MM.1S (cell line): ENCODE results near the gene BEAN1.

Experiments
- DNase-seq: peaks from one replicate; pipeline ENCODE4 v3.0.0-alpha.2; 2015
- H2AFZ ChIP-seq: fragments of 300-600 bp; sonication (generic); 2 replicates; pipeline ENCODE4 v1.6.0; 2016; ENCODE audit warnings: antibody characterized with exemption, low read length
- H3F3A ChIP-seq: fragments of 300-600 bp; sonication (generic); 2 replicates; pipeline ENCODE4 v1.6.1; 2016; ENCODE audit warnings: mild to moderate bottlenecking, antibody characterized with exemption, low read length, moderate library complexity, mixed read lengths; ENCODE audit not compliant: insufficient read depth
- H3K27ac ChIP-seq: fragments of 300-600 bp; sonication (generic); 2 replicates; pipeline ENCODE4 v1.5.1; 2016; ENCODE audit warnings: mild to moderate bottlenecking, low read length
- H3K27me3 ChIP-seq: fragments of 300-600 bp; sonication (generic); replicated peaks from 2 replicates; pipeline ENCODE4 v1.6.0; 2016; ENCODE audit warnings: low read length; ENCODE audit not compliant: insufficient read depth
- H3K36me3 ChIP-seq: fragments of 300-600 bp; sonication (generic); replicated peaks from 2 replicates; pipeline ENCODE4 v1.6.1; 2016; ENCODE audit warnings: mild to moderate bottlenecking, low read length, mixed read lengths; ENCODE audit not compliant: insufficient read depth
- H3K4me1 ChIP-seq: fragments of 300-600 bp; sonication (generic); 2 replicates; pipeline ENCODE4 v1.6.1; 2016; ENCODE audit warnings: low read length, mixed read lengths
- H3K4me2 ChIP-seq: fragments of 300-600 bp; sonication (generic); 2 replicates; pipeline ENCODE4 v1.6.0; 2016; ENCODE audit warnings: low read depth, low read length
- H3K4me3 ChIP-seq: fragments of 300-600 bp; sonication (generic); 2 replicates; pipeline ENCODE4 v1.5.1; 2016; ENCODE audit warnings: low read length, mixed read lengths
- H3K79me2 ChIP-seq: fragments of 300-600 bp; sonication (generic); 2 replicates; pipeline ENCODE4 v1.6.1; 2016; ENCODE audit warnings: mixed run types, low read length, mixed read lengths
- H3K9ac ChIP-seq: fragments of 300-600 bp; sonication (generic); 2 replicates; pipeline ENCODE4 v1.6.1; 2016; ENCODE audit warnings: low read length, mixed read lengths
- H3K9me2 ChIP-seq: fragments of 300-600 bp; sonication (generic); replicated peaks from 2 replicates; pipeline ENCODE4 v1.6.1; 2016; ENCODE audit warnings: mild to moderate bottlenecking, low read length, mixed read lengths; ENCODE audit not compliant: insufficient read depth
- H3K9me3 ChIP-seq: fragments of 300-600 bp; sonication (generic); replicated peaks from 2 replicates; pipeline ENCODE4 v1.6.1; 2016; ENCODE audit warnings: mild to moderate bottlenecking, low read length, mixed read lengths; ENCODE audit not compliant: insufficient read depth
- H4K20me1 ChIP-seq: fragments of 300-600 bp; sonication (generic); 2 replicates; pipeline ENCODE4 v1.6.1; 2016; ENCODE audit warnings: mild to moderate bottlenecking, low read length, moderate library complexity, mixed read lengths; ENCODE audit not compliant: insufficient read depth
- CTCF ChIP-seq: fragments of 300-600 bp; sonication (generic); IDR thresholded peaks from 2 replicates; pipeline ENCODE4 v1.5.1; 2016; ENCODE audit warnings: antibody characterized with exemption, low read length, mixed read lengths
- EZH2 ChIP-seq: fragments of 300-600 bp; sonication (generic); optimal IDR thresholded peaks from 2 replicates; pipeline ENCODE3; 2017; ENCODE audit warnings: low read depth, mild to moderate bottlenecking, antibody characterized with exemption, low read length, mixed read lengths
- EZH2phosphoT487 ChIP-seq: fragments of 300-600 bp; sonication (generic); IDR thresholded peaks from 2 replicates; pipeline ENCODE4 v1.6.1; 2018; ENCODE audit warnings: antibody characterized with exemption, low read length

The BEAN1 gene

DNA sequence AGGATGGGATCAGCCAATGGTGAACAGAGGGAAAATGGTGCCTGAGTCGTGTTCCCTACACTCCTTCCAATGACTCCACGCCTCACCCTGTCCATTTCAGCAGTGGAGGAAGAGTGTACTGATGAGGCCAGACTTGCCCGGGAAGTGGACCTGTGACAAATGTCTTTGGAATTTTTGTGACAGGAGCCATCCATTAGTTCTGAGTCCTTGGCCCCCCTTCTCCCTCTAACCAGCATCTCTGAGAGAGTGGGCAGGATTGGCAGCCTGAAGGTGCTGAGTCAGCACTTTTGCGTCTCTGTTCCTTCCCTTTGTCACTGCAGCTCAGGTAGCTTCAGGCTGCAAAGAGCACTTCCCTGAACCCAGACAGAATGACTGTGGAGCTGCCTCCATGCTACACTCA lies 30.8 kb downstream of the BEAN1 start:
- Histone ChIP-seq H3F3A (no peaks in the 10 kb centered on the region), H3K36me3 (no peaks in the 10 kb centered on the region), H3K27me3 (no peaks in the 10 kb centered on the region), H3K4me2 (no peak overlapping the region), H3K4me3 (no peak overlapping the region), H2AFZ (no peak overlapping the region), H3K9ac (no peak overlapping the region), H3K9me3 (no peaks in the 10 kb centered on the region), H3K4me1 (no peaks in the 10 kb centered on the region), H4K20me1 (no peaks in the 10 kb centered on the region), H3K79me2 (no peaks in the 10 kb centered on the region), H3K9me2 (no peaks in the 10 kb centered on the region), H3K27ac (no peak overlapping the region)
- no peak for DNase-seq
- TF ChIP-seq EZH2phosphoT487 (no peak), CTCF (no peak), EZH2 (no peak)

- no peak overlapping the region for H3K27ac ChIP-seq
- H3K4me3 ChIP-seq, result no peak overlapping the region
- no peak overlapping the region for H3K9ac ChIP-seq
- H3K4me1 ChIP-seq, result no peaks in the 10 kb centered on the region
- H3K27me3 ChIP-seq, result no peaks in the 10 kb centered on the region
- H3K79me2 ChIP-seq, result no peaks in the 10 kb centered on the region
- H3K36me3 ChIP-seq, result no peaks in the 10 kb centered on the region
- H3K9me3 ChIP-seq, result no peaks in the 10 kb centered on the region
- H4K20me1 ChIP-seq, result no peaks in the 10 kb centered on the region
- H3K9me2 ChIP-seq, result no peaks in the 10 kb centered on the region
- no peak for DNase-seq
- no peaks in the 10 kb centered on the region for H3F3A ChIP-seq
- H2AFZ ChIP-seq, result no peak overlapping the region
- TF ChIP-seq EZH2 (no peak), CTCF (no peak), EZH2phosphoT487 (no peak)
- no peak overlapping the region for H3K4me2 ChIP-seq
Measured at GRCh38 chr16:66458292-66458691, 31.2 kb downstream of the BEAN1 start.

DNA sequence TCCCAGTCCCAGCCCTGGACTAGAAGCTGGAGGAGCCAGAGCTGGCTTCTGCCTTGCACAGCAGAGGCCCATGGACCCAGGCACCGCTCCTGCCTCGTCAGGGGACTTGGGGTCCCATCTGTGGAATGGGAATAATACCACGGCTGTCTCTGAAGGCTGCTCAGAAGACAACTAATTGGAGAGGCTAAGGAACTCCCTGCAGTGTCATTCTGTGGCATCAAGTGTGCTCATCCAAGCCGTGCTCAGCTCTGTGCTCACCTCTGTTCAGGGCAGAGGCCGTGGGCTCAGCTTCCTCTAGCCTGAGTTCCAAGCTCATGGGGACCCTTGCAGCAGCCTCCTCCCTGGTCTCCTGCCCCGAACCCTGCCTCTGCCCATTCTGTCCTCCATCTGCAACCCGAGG lies 31.8 kb downstream of the BEAN1 start:
- Histone ChIP-seq H3K9me2 (no peaks in the 10 kb centered on the region), H3F3A (no peaks in the 10 kb centered on the region), H3K4me3 (no peak overlapping the region), H3K4me1 (no peaks in the 10 kb centered on the region), H3K9me3 (no peaks in the 10 kb centered on the region), H3K27me3 (no peaks in the 10 kb centered on the region), H3K4me2 (no peak overlapping the region), H3K36me3 (no peaks in the 10 kb centered on the region), H2AFZ (no peak overlapping the region), H4K20me1 (no peaks in the 10 kb centered on the region), H3K27ac (no peak overlapping the region), H3K9ac (no peak overlapping the region), H3K79me2 (no peaks in the 10 kb centered on the region)
- TF ChIP-seq EZH2phosphoT487 (no peak), EZH2 (no peak), CTCF (no peak)
- DNase-seq, result no peak

DNA sequence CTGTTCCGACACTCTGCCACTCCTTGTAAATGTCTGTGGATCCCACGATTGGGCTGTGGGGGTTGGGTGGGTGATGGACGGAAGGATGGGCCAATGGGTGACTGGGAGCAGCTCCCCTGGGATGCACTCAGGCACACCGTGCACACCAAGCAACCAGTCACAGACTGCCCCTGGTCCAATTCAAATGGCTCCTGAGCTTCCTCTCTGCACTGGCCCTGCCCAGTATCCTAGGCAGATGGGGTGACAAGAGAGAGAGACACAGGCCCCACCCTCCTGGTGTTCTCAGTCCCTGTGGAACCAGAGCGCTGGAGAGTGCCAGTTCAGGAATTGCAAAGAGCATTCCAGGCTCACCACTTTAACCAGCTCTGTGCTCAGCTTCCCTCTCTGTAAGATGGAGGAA lies 32.8 kb downstream of the BEAN1 start:
- Histone ChIP-seq H4K20me1 (no peaks in the 10 kb centered on the region), H3F3A (no peaks in the 10 kb centered on the region), H3K4me2 (no peak overlapping the region), H3K4me1 (no peaks in the 10 kb centered on the region), H3K9me3 (no peaks in the 10 kb centered on the region), H3K9ac (no peak overlapping the region), H3K9me2 (no peaks in the 10 kb centered on the region), H3K27me3 (no peaks in the 10 kb centered on the region), H3K36me3 (no peaks in the 10 kb centered on the region), H3K27ac (no peak overlapping the region), H3K79me2 (no peaks in the 10 kb centered on the region), H3K4me3 (no peak overlapping the region), H2AFZ (no peak overlapping the region)
- DNase-seq, result no peak
- no peak for TF ChIP-seq EZH2
- TF ChIP-seq CTCF, result no peak
- TF ChIP-seq EZH2phosphoT487, result no peak
